Measurements from ENCODE around the gene LRRC8A.

Gene LRRC8A

GRCh38 chr9:128899566-128900322 lies 17.8 kb downstream of the LRRC8A start:
- no peak for TF ChIP-seq EZH2phosphoT487 (IDR thresholded peaks at IDR 0.05; ENCODE audit: low read depth)
- TF ChIP-seq CTCF (IDR thresholded peaks at IDR 0.05; ENCODE audit: low read depth, low read length): no peak
- Histone ChIP-seq H3K36me3 (replicated peaks; ENCODE audit: low read depth, low read length) (peaks cover 6% of the 10 kb centered on the region), H3K27ac (ENCODE audit: low read length) (no peak overlapping the region), H3K4me2 (ENCODE audit: low read length) (no peak overlapping the region), H3K4me3 (ENCODE audit: low read length) (no peak overlapping the region), H3K27me3 (ENCODE audit: low read depth, low read length) (no peaks in the 10 kb centered on the region), H3K9ac (ENCODE audit: low read length) (no peak overlapping the region), H4K20me1 (ENCODE audit: insufficient read depth, low read length) (0 out of 2 replicates have a peak, but pooled peaks cover 4% of the 10 kb centered on the region), H3K9me3 (ENCODE audit: insufficient read depth, low read length) (no peaks in the 10 kb centered on the region), H3K4me1 (ENCODE audit: low read length) (peaks cover 17% of the 10 kb centered on the region; the same call in 1 of the 2 replicates), H2AFZ (ENCODE audit: low read depth, low read length) (no peak overlapping the region), H3K79me2 (ENCODE audit: low read length) (no peaks in the 10 kb centered on the region)

- Histone ChIP-seq H3K27me3 (ENCODE audit: low read depth, low read length) (no peaks in the 10 kb centered on the region), H3K27ac (ENCODE audit: low read length) (no peak overlapping the region), H2AFZ (ENCODE audit: low read depth, low read length) (no peak overlapping the region), H3K4me2 (ENCODE audit: low read length) (no peak overlapping the region), H3K9ac (ENCODE audit: low read length) (no peak overlapping the region), H3K36me3 (replicated peaks; ENCODE audit: low read depth, low read length) (peaks cover 2% of the 10 kb centered on the region), H4K20me1 (ENCODE audit: insufficient read depth, low read length) (no peaks in the 10 kb centered on the region), H3K4me3 (ENCODE audit: low read length) (no peak overlapping the region), H3K4me1 (ENCODE audit: low read length) (peaks cover 17% of the 10 kb centered on the region; the same call in 1 of the 2 replicates), H3K79me2 (ENCODE audit: low read length) (no peaks in the 10 kb centered on the region), H3K9me3 (ENCODE audit: insufficient read depth, low read length) (no peaks in the 10 kb centered on the region)
- TF ChIP-seq CTCF (IDR thresholded peaks at IDR 0.05; ENCODE audit: low read depth, low read length) (no peak), EZH2phosphoT487 (IDR thresholded peaks at IDR 0.05; ENCODE audit: low read depth) (no peak)
Measured at GRCh38 chr9:128901379-128901778, 19.4 kb downstream of the LRRC8A start.

GRCh38 chr9:128901822-128902221 lies 19.9 kb downstream of the LRRC8A start:
- no peak overlapping the region for H3K4me3 ChIP-seq (ENCODE audit: low read length)
- H4K20me1 ChIP-seq (ENCODE audit: insufficient read depth, low read length): no peaks in the 10 kb centered on the region
- no peak overlapping the region for H2AFZ ChIP-seq (ENCODE audit: low read depth, low read length)
- no peaks in the 10 kb centered on the region for H3K9me3 ChIP-seq (ENCODE audit: insufficient read depth, low read length)
- H3K36me3 ChIP-seq (replicated peaks; ENCODE audit: low read depth, low read length): peaks cover 2% of the 10 kb centered on the region
- no peaks in the 10 kb centered on the region for H3K27me3 ChIP-seq (ENCODE audit: low read depth, low read length)
- no peak overlapping the region for H3K9ac ChIP-seq (ENCODE audit: low read length)
- no peak overlapping the region for H3K27ac ChIP-seq (ENCODE audit: low read length)
- H3K79me2 ChIP-seq (ENCODE audit: low read length): no peaks in the 10 kb centered on the region
- H3K4me2 ChIP-seq (ENCODE audit: low read length): 0 out of 2 replicates have a peak overlapping the region, but pooled peaks have one; percentile 4
- TF ChIP-seq EZH2phosphoT487 (IDR thresholded peaks at IDR 0.05; ENCODE audit: low read depth) (no peak), CTCF (IDR thresholded peaks at IDR 0.05; ENCODE audit: low read depth, low read length) (no peak)
- H3K4me1 ChIP-seq (ENCODE audit: low read length): peaks cover 17% of the 10 kb centered on the region; the same call in 1 of the 2 replicates

GRCh38 chr9:128902351-128903078 lies 20.6 kb downstream of the LRRC8A start:
- Histone ChIP-seq H3K4me3 (ENCODE audit: low read length) (no peak overlapping the region), H3K27me3 (ENCODE audit: low read depth, low read length) (no peaks in the 10 kb centered on the region), H2AFZ (ENCODE audit: low read depth, low read length) (no peak overlapping the region), H3K79me2 (ENCODE audit: low read length) (no peaks in the 10 kb centered on the region), H4K20me1 (ENCODE audit: insufficient read depth, low read length) (no peaks in the 10 kb centered on the region), H3K27ac (ENCODE audit: low read length) (no peak overlapping the region), H3K9ac (ENCODE audit: low read length) (no peak overlapping the region), H3K9me3 (ENCODE audit: insufficient read depth, low read length) (no peaks in the 10 kb centered on the region), H3K4me2 (ENCODE audit: low read length) (0 out of 2 replicates have a peak overlapping the region, but pooled peaks have one; percentile 4), H3K36me3 (replicated peaks; ENCODE audit: low read depth, low read length) (peaks cover 4% of the 10 kb centered on the region), H3K4me1 (ENCODE audit: low read length) (peaks cover 17% of the 10 kb centered on the region; the same call in 1 of the 2 replicates)
- TF ChIP-seq CTCF (IDR thresholded peaks at IDR 0.05; ENCODE audit: low read depth, low read length) (no peak), EZH2phosphoT487 (IDR thresholded peaks at IDR 0.05; ENCODE audit: low read depth) (no peak)

Data from OCI-LY3 (cell line).